Measurements from ENCODE around the gene AGXT2.
"Not testable (repeated sequence)": the region's sequence is repeated elsewhere in the genome, so short reads cannot be mapped to it uniquely, and the experiment has no call there.

The AGXT2 gene

DNA sequence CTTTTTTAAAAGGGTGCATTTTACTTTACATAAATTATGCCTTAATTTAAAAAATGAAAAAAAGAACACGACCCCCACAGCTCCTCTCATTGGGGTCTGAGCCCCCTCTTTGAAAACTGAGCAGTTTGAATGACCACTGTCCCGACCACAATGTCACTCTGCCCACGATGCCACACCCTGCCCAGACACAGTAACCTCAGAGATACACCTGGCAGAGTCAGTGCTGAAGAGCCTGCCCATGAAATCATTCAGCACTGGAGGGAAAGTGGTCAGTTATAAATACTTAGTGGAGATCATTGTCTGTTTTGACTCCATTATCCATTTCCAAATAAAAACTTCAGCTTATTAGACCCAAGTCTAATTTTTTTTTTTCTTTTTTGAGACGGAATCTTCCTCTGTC is 69.1 kb downstream of the AGXT2 start:
- H3K9me3 ChIP-seq (ENCODE audit: control insufficient read depth, insufficient read depth, low read length) = no peaks in the 10 kb centered on the region
- no peaks in the 10 kb centered on the region for H3F3A ChIP-seq (ENCODE audit: control insufficient read depth, insufficient read depth)
- H3K79me2 ChIP-seq (ENCODE audit: control insufficient read depth, low read length) = no peaks in the 10 kb centered on the region
- H4K20me1 ChIP-seq (ENCODE audit: control insufficient read depth, insufficient read depth, low read depth, low read length) = no peaks in the 10 kb centered on the region
- no peak for TF ChIP-seq CTCF (IDR thresholded peaks at IDR 0.05; ENCODE audit: low read depth, low read length, poor library complexity, severe bottlenecking)
- TF ChIP-seq EZH2phosphoT487 (IDR thresholded peaks at IDR 0.05; ENCODE audit: borderline replicate concordance, low read length) = no peak
- H3K27me3 ChIP-seq (ENCODE audit: control insufficient read depth, low read length) = no peaks in the 10 kb centered on the region
- no peak overlapping the region for H3K4me3 ChIP-seq (ENCODE audit: low read length)
- H3K4me1 ChIP-seq (ENCODE audit: control insufficient read depth, low read length) = no peaks in the 10 kb centered on the region
- H3K27ac ChIP-seq (ENCODE audit: low read depth, low read length) = no peak overlapping the region
- H3K9me2 ChIP-seq (replicated peaks; ENCODE audit: control insufficient read depth, low read length) = no peaks in the 10 kb centered on the region
- H3K4me2 ChIP-seq (ENCODE audit: low read length) = no peak overlapping the region
- no peaks in the 10 kb centered on the region for H3K36me3 ChIP-seq (ENCODE audit: control insufficient read depth, low read length)

GRCh38 chr5:34977934-34978613 is 69.7 kb downstream of the AGXT2 start:
- H3K4me1 ChIP-seq (ENCODE audit: control insufficient read depth, low read length) = no peaks in the 10 kb centered on the region
- H3K9me3 ChIP-seq (ENCODE audit: control insufficient read depth, insufficient read depth, low read length) = no peaks in the 10 kb centered on the region
- H3K9me2 ChIP-seq (replicated peaks; ENCODE audit: control insufficient read depth, low read length) = no peaks in the 10 kb centered on the region
- no peak overlapping the region for H3K4me2 ChIP-seq (ENCODE audit: low read length)
- no peaks in the 10 kb centered on the region for H3K36me3 ChIP-seq (ENCODE audit: control insufficient read depth, low read length)
- no peak overlapping the region for H3K27ac ChIP-seq (ENCODE audit: low read depth, low read length)
- H3K79me2 ChIP-seq (ENCODE audit: control insufficient read depth, low read length) = no peaks in the 10 kb centered on the region
- no peaks in the 10 kb centered on the region for H3F3A ChIP-seq (ENCODE audit: control insufficient read depth, insufficient read depth)
- no peaks in the 10 kb centered on the region for H3K27me3 ChIP-seq (ENCODE audit: control insufficient read depth, low read length)
- H4K20me1 ChIP-seq (ENCODE audit: control insufficient read depth, insufficient read depth, low read depth, low read length) = no peaks in the 10 kb centered on the region
- H3K4me3 ChIP-seq (ENCODE audit: low read length) = no peak overlapping the region
- no peak for TF ChIP-seq EZH2phosphoT487 (IDR thresholded peaks at IDR 0.05; ENCODE audit: borderline replicate concordance, low read length)
- TF ChIP-seq CTCF (IDR thresholded peaks at IDR 0.05; ENCODE audit: low read depth, low read length, poor library complexity, severe bottlenecking) = no peak

DNA sequence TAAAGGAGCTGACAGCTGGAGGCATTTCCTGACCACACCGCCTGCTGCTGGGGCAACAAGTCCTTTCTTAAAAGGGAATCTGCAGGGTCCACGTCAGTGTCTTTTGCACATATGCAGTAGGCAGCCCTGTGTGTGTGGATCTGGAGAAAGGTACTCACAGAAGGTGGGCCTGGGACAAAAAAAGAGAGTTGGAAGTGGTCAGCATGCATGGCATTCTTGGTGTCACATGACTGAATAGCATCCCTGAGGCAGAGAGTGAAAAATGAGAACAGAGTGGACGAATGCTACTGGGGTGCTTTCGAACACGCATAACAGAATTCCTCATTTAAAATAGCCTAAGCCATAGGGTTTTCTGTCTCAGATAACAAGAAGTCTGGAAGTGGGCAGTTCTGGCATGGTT is 71.4 kb downstream of the AGXT2 start:
- H4K20me1 ChIP-seq (ENCODE audit: control insufficient read depth, insufficient read depth, low read depth, low read length) = no peaks in the 10 kb centered on the region
- no peak overlapping the region for H3K4me2 ChIP-seq (ENCODE audit: low read length)
- H3K79me2 ChIP-seq (ENCODE audit: control insufficient read depth, low read length) = no peaks in the 10 kb centered on the region
- H3F3A ChIP-seq (ENCODE audit: control insufficient read depth, insufficient read depth) = no peaks in the 10 kb centered on the region
- TF ChIP-seq EZH2phosphoT487 (IDR thresholded peaks at IDR 0.05; ENCODE audit: borderline replicate concordance, low read length) (no peak), CTCF (IDR thresholded peaks at IDR 0.05; ENCODE audit: low read depth, low read length, poor library complexity, severe bottlenecking) (no peak)
- no peak overlapping the region for H3K27ac ChIP-seq (ENCODE audit: low read depth, low read length)
- H3K9me2 ChIP-seq (replicated peaks; ENCODE audit: control insufficient read depth, low read length) = no peaks in the 10 kb centered on the region
- H3K4me1 ChIP-seq (ENCODE audit: control insufficient read depth, low read length) = no peaks in the 10 kb centered on the region
- no peaks in the 10 kb centered on the region for H3K27me3 ChIP-seq (ENCODE audit: control insufficient read depth, low read length)
- no peaks in the 10 kb centered on the region for H3K9me3 ChIP-seq (ENCODE audit: control insufficient read depth, insufficient read depth, low read length)
- no peak overlapping the region for H3K4me3 ChIP-seq (ENCODE audit: low read length)
- no peaks in the 10 kb centered on the region for H3K36me3 ChIP-seq (ENCODE audit: control insufficient read depth, low read length)

GRCh38 chr5:34971655-34972054 is 76.1 kb downstream of the AGXT2 start:
- H3K4me2 ChIP-seq (ENCODE audit: low read length); H3K27ac ChIP-seq (ENCODE audit: low read depth, low read length); H3K4me1 ChIP-seq (ENCODE audit: control insufficient read depth, low read length); H4K20me1 ChIP-seq (ENCODE audit: control insufficient read depth, insufficient read depth, low read depth, low read length); H3K9me2 ChIP-seq (replicated peaks; ENCODE audit: control insufficient read depth, low read length); H3F3A ChIP-seq (ENCODE audit: control insufficient read depth, insufficient read depth); H3K79me2 ChIP-seq (ENCODE audit: control insufficient read depth, low read length); H3K9me3 ChIP-seq (ENCODE audit: control insufficient read depth, insufficient read depth, low read length); H3K36me3 ChIP-seq (ENCODE audit: control insufficient read depth, low read length); H3K27me3 ChIP-seq (ENCODE audit: control insufficient read depth, low read length); H3K4me3 ChIP-seq (ENCODE audit: low read length): not testable (repeated sequence)
